ENCODE data around the gene MBNL1. TPM values are rescaled to one million over a fixed set of nuclear protein-coding genes. Genes with fewer than 3 reads are reported as not detected.
A peak's percentile ranks its signal among the peaks of the same experiment; 100 is the strongest.

Gene MBNL1
- total RNA-seq, 1 donor from 2014 or later = 14.7 TPM

DNA sequence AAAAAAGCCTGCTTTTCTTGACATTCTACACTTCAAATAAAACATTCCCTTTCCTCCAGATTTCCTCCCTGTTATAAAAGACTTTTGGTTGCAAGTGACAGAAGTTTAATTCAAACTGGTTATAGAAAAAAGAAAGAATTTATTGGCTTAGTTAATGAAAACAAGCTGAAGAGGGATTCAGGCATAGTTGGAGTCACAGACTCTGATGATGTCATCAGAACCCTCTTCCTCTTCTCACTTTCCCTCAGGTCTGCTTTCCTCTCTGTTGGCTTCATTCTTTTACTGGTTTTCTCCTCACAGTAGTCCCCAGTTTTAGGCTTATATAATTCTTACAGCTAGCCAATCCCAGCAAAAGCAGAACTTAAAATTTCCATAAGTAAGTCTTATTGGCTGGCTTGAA is 32.0 kb upstream of the MBNL1 start:
- Histone ChIP-seq H2AFZ (replicated peaks) (peak overlapping the region; percentile 33), H3K27ac (no peak overlapping the region), H3K4me3 (no peak overlapping the region), H3K79me2 (ENCODE audit: low read depth) (no peaks in the 10 kb centered on the region), H3K36me3 (no peaks in the 10 kb centered on the region), H3K9me3 (ENCODE audit: low read depth) (no peaks in the 10 kb centered on the region), H3K4me2 (no peak overlapping the region), H3K9ac (no peak overlapping the region), H4K20me1 (ENCODE audit: low read depth) (no peaks in the 10 kb centered on the region), H3K27me3 (no peaks in the 10 kb centered on the region), H3K4me1 (no peaks in the 10 kb centered on the region), H3F3A (ENCODE audit: low read depth) (no peaks in the 10 kb centered on the region)
- TF ChIP-seq, protein P1, sequence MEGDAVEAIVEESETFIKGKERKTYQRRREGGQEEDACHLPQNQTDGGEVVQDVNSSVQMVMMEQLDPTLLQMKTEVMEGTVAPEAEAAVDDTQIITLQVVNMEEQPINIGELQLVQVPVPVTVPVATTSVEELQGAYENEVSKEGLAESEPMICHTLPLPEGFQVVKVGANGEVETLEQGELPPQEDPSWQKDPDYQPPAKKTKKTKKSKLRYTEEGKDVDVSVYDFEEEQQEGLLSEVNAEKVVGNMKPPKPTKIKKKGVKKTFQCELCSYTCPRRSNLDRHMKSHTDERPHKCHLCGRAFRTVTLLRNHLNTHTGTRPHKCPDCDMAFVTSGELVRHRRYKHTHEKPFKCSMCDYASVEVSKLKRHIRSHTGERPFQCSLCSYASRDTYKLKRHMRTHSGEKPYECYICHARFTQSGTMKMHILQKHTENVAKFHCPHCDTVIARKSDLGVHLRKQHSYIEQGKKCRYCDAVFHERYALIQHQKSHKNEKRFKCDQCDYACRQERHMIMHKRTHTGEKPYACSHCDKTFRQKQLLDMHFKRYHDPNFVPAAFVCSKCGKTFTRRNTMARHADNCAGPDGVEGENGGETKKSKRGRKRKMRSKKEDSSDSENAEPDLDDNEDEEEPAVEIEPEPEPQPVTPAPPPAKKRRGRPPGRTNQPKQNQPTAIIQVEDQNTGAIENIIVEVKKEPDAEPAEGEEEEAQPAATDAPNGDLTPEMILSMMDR (IDR thresholded peaks at IDR 0.05) = no peak
- TF ChIP-seq EZH2 (IDR thresholded peaks at IDR 0.05) = no peak
- no peak for TF ChIP-seq EZH2phosphoT487 (IDR thresholded peaks at IDR 0.05)
- H3K36me3 Mint-ChIP-seq = no peaks in the 10 kb centered on the region
- DNase-seq (ENCODE audit: low spot score) = no peak
- H3K27ac Mint-ChIP-seq = no peak overlapping the region
- no peak overlapping the region for H3K4me3 Mint-ChIP-seq
- H3K9me3 Mint-ChIP-seq = peaks cover 3% of the 10 kb centered on the region
- H3K4me1 Mint-ChIP-seq = peaks cover 12% of the 10 kb centered on the region
- H3K27me3 Mint-ChIP-seq (ENCODE audit: insufficient read depth, low read depth) = no peaks in the 10 kb centered on the region

DNA sequence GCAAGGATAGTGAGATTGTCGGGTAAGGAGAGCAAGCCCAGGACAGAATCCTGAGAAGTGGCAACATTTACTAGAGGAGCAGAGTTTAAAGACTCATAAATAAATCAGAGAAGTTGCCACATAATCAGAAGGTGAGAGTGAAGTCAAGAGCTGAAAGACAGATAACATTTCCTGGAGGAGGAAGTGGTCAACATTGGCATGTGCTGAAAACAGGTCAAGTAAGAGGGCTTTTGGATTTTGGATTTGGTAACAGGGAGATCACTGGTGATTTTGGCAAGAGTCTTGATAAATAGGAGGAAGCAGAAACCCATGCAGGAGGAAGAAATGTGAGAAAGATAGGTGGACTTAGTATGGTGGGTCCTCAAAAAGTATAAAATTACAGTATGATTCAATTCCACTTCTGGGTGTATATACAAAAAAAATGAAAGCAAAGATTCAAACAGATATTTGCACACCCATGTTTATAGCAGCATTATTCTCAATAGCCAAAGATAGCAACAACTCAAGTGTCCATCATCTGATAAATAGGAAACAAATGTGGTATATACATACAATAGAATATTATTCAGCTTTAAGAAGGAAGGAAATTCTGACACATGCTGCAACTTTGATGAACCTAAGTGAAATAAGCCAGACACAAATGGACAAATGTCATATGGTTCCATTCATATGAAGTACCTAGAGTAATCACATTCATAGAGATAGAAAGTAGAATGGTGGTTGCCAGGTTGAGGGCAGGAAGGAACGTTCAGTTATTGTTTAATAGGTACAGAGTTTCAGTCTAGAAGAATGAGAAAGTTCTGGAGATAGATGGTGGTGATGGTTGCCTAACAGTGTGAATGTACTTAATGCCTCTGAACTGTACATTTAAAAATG is 27.3 kb upstream of the MBNL1 start:
- no peaks in the 10 kb centered on the region for H3F3A ChIP-seq (ENCODE audit: low read depth)
- Mint-ChIP-seq H3K27ac (no peak overlapping the region), H3K27me3 (ENCODE audit: insufficient read depth, low read depth) (peaks cover 2% of the 10 kb centered on the region), H3K36me3 (no peaks in the 10 kb centered on the region), H3K4me3 (no peak overlapping the region), H3K9me3 (peaks cover 3% of the 10 kb centered on the region), H3K4me1 (peaks cover 4% of the 10 kb centered on the region)
- no peaks in the 10 kb centered on the region for H3K9me3 ChIP-seq (ENCODE audit: low read depth)
- no peaks in the 10 kb centered on the region for H3K4me1 ChIP-seq
- no peak overlapping the region for H3K4me3 ChIP-seq
- H2AFZ ChIP-seq (replicated peaks) = peak overlapping the region; percentile 8
- no peak overlapping the region for H3K27ac ChIP-seq
- H3K79me2 ChIP-seq (ENCODE audit: low read depth) = no peaks in the 10 kb centered on the region
- H3K36me3 ChIP-seq = no peaks in the 10 kb centered on the region
- no peaks in the 10 kb centered on the region for H3K27me3 ChIP-seq
- DNase-seq (ENCODE audit: low spot score) = no peak
- no peak overlapping the region for H3K9ac ChIP-seq
- no peaks in the 10 kb centered on the region for H4K20me1 ChIP-seq (ENCODE audit: low read depth)
- TF ChIP-seq, protein P1 (IDR thresholded peaks at IDR 0.05) = no peak
- H3K4me2 ChIP-seq = no peak overlapping the region

DNA sequence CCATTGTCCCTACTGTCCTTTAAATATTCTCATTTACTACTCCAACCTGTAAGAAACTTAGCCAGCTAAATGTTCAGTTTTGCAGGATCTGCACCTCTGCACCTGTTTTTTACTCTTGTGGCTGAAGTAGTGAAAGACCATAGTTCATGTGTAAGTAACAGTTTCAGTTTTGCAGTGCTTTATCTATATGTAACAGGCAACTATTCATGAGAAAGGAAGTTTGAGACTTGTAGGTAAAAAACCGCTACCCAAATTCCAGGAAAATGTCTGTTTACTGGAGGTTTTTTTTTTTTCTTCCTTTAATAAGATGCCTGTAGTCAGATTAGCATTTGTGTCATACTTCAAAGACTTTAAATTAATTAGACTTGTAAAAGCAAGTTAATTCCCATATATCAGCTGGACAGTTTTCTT is 25.4 kb upstream of the MBNL1 start:
- H3K36me3 Mint-ChIP-seq = no peaks in the 10 kb centered on the region

More for the DNA sequence above, 25.4 kb upstream of the MBNL1 start:
- Histone ChIP-seq H2AFZ (replicated peaks) (no peak overlapping the region), H4K20me1 (ENCODE audit: low read depth) (no peaks in the 10 kb centered on the region), H3K4me1 (no peaks in the 10 kb centered on the region), H3K4me2 (no peak overlapping the region), H3K79me2 (ENCODE audit: low read depth) (no peaks in the 10 kb centered on the region), H3K27ac (no peak overlapping the region), H3K9ac (no peak overlapping the region), H3F3A (ENCODE audit: low read depth) (no peaks in the 10 kb centered on the region), H3K4me3 (no peak overlapping the region), H3K27me3 (no peaks in the 10 kb centered on the region), H3K36me3 (no peaks in the 10 kb centered on the region), H3K9me3 (ENCODE audit: low read depth) (no peaks in the 10 kb centered on the region)
- Mint-ChIP-seq H3K4me3 (no peak overlapping the region), H3K4me1 (no peaks in the 10 kb centered on the region), H3K9me3 (no peaks in the 10 kb centered on the region), H3K27ac (no peak overlapping the region), H3K27me3 (ENCODE audit: insufficient read depth, low read depth) (peaks cover 2% of the 10 kb centered on the region)
- TF ChIP-seq EZH2phosphoT487 (IDR thresholded peaks at IDR 0.05) = no peak
- no peak for TF ChIP-seq EZH2 (IDR thresholded peaks at IDR 0.05)
- TF ChIP-seq, protein P1 (IDR thresholded peaks at IDR 0.05) = no peak
- no peak for DNase-seq (ENCODE audit: low spot score)

All from neural progenitor cell (in vitro differentiated cells).